ENCODE data around the gene TCAP. TPM values are rescaled to one million over a fixed set of nuclear protein-coding genes. Genes with fewer than 3 reads are reported as not detected.
A peak's percentile ranks its signal among the peaks of the same experiment; 100 is the strongest.

TCAP gene
- total RNA-seq, 3 donors from 2014 or later (not counting 1 experiment from before 2014, with no cell fraction given) = 1.3 to 3.8 (median 2.4) TPM

GRCh38 chr17:39617446-39618245 lies 47.5 kb upstream of the TCAP start:
- intact Hi-C loops (cut with micrococcal nuclease) = no loop called here
- peaks cover 16 to 17% of the 10 kb centered on the region in 2 donors for H3K4me1 Mint-ChIP-seq
- peak; percentile 37 to 73 for DNase-seq
- no peak overlapping the region for H3K27ac Mint-ChIP-seq
- no peak for TF ChIP-seq CTCF (IDR thresholded peaks at IDR 0.05)
- no peaks in the 10 kb centered on the region for H3K36me3 Mint-ChIP-seq
- ATAC-seq = peak in 2 of 3 donors; percentile 44 to 51
- Histone ChIP-seq H3K27ac (ENCODE audit: low read length) (no peak overlapping the region), H3K36me3 (ENCODE audit: control insufficient read depth, insufficient read depth, low read length) (no peaks in the 10 kb centered on the region), H3K27me3 (ENCODE audit: control insufficient read depth, insufficient read depth, low read length) (peaks cover 5% of the 10 kb centered on the region), H3K4me3 (ENCODE audit: low read length) (peak overlapping the region; percentile 28), H3K4me1 (ENCODE audit: control insufficient read depth, insufficient read depth, low read length) (peaks cover 24% of the 10 kb centered on the region), H3K9me3 (ENCODE audit: control insufficient read depth, insufficient read depth, low read length) (no peaks in the 10 kb centered on the region)
- peaks cover 15 to 29% of the 10 kb centered on the region in 2 donors for H3K27me3 Mint-ChIP-seq (ENCODE audit: low read depth in 2 of 2)
- peak overlapping the region; percentile 57 for H3K4me3 Mint-ChIP-seq
- no peaks in the 10 kb centered on the region for H3K9me3 Mint-ChIP-seq
- 2% methylated on average over 79 of the region's 79 CpGs for WGBS (ENCODE audit: insufficient coverage)

DNA sequence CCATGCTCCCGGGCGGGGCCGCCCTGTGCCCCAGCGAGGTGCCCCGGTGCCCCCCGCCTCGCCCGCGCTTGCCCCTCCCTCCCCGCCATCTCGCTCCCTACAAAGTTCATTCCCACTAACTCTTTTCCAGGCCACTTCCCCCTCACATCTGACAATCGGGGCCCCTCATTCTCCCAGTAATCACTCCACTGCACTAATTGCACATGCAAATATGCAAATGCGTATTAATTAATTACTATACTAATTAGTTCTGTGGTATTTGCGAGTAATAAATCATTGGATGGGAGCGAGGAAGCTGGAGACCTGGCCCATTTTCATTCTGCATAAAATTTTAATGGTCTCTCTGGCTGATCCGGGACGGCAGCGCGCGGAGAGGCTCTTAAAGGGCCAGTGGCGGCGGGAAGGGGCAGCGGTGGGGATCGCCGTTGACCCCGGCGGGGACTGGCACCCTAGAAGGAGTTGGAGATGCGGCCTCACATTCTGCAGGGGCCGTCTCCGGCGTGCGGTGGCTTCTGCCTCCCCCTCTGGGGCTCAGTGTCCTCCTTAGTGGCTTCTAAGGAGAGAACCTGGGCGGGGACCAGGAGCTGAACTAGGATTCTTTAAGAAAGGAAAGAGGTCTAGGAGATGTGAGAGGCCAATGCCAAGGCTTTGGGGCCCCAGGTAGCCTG lies 46.8 kb upstream of the TCAP start:
- 7% methylated on average over 32 of the region's 33 CpGs for WGBS (ENCODE audit: insufficient coverage)
- H3K9me3 Mint-ChIP-seq = no peaks in the 10 kb centered on the region
- peaks cover 19 to 20% of the 10 kb centered on the region in 2 donors for H3K4me1 Mint-ChIP-seq
- peaks cover 5% of the 10 kb centered on the region for H3K27me3 ChIP-seq (ENCODE audit: control insufficient read depth, insufficient read depth, low read length)
- H3K4me1 ChIP-seq (ENCODE audit: control insufficient read depth, insufficient read depth, low read length) = peaks cover 30% of the 10 kb centered on the region
- DNase-seq = no peak
- TF ChIP-seq CTCF (IDR thresholded peaks at IDR 0.05) = no peak
- peak overlapping the region; percentile 92 for H3K4me3 Mint-ChIP-seq
- peak overlapping the region in 1 of 2 donors; percentile 35 for H3K27ac Mint-ChIP-seq
- ATAC-seq = no peak
- H3K27me3 Mint-ChIP-seq (ENCODE audit: low read depth in 2 of 2) = peaks cover 15 to 23% of the 10 kb centered on the region in 2 donors
- H3K27ac ChIP-seq (ENCODE audit: low read length) = no peak overlapping the region
- no peaks in the 10 kb centered on the region for H3K9me3 ChIP-seq (ENCODE audit: control insufficient read depth, insufficient read depth, low read length)
- H3K36me3 Mint-ChIP-seq = no peaks in the 10 kb centered on the region
- peak overlapping the region; percentile 28 for H3K4me3 ChIP-seq (ENCODE audit: low read length)
- no peaks in the 10 kb centered on the region for H3K36me3 ChIP-seq (ENCODE audit: control insufficient read depth, insufficient read depth, low read length)
- intact Hi-C loops (cut with micrococcal nuclease) = no loop called here

DNA sequence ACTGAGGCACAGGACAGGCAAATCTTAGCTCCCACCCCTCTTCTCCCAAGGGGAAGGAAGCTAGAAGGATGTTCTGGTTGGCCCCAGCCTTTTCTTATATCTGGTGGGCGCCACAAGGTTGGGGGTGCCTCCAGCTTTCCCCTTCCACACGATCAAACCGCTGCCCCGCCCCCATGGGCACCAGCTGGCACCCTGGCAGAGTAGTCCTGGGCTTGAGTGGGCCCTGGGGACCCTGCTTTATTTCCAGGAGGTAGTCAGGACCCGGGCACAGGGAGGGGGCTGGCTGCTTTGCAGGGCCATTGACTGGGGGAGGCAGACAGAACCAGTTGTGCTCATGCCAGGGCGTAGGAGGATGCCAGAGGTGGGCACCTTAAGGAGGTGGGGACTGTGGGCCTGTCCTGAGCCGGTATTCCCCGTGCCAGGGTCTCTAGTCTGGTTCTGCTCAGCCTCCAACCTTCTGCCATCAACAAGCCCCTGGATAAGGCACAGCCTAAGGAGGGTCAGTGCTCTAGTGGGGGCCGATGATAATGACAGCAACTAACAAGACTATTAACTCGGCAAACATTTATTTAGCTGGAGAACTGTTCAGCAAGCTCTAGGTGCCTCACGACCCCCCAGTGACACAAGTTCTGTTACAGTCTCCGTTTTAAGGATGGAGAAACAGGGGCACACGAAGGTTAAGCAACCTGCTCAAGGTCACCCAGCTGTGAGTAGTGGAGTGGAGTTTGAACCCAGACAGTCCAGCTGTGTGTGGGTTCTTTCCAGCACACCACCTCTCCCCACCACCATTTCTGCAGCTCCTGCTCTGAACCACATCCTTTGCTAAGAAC lies 46.0 kb upstream of the TCAP start:
- ATAC-seq = no peak
- no peaks in the 10 kb centered on the region for H3K36me3 Mint-ChIP-seq
- TF ChIP-seq CTCF (IDR thresholded peaks at IDR 0.05) = no peak
- no peak overlapping the region for H3K4me3 Mint-ChIP-seq
- Histone ChIP-seq H3K9me3 (ENCODE audit: control insufficient read depth, insufficient read depth, low read length) (no peaks in the 10 kb centered on the region), H3K4me1 (ENCODE audit: control insufficient read depth, insufficient read depth, low read length) (peaks cover 35% of the 10 kb centered on the region), H3K27me3 (ENCODE audit: control insufficient read depth, insufficient read depth, low read length) (peaks cover 5% of the 10 kb centered on the region), H3K27ac (ENCODE audit: low read length) (no peak overlapping the region), H3K36me3 (ENCODE audit: control insufficient read depth, insufficient read depth, low read length) (no peaks in the 10 kb centered on the region), H3K4me3 (ENCODE audit: low read length) (no peak overlapping the region)
- H3K4me1 Mint-ChIP-seq = peaks cover 22 to 23% of the 10 kb centered on the region in 2 donors
- no peak overlapping the region for H3K27ac Mint-ChIP-seq
- no peaks in the 10 kb centered on the region for H3K9me3 Mint-ChIP-seq
- DNase-seq = no peak
- 73% methylated on average over 13 of the region's 13 CpGs for WGBS (ENCODE audit: insufficient coverage)
- intact Hi-C loops (cut with micrococcal nuclease) = no loop called here
- H3K27me3 Mint-ChIP-seq (ENCODE audit: low read depth in 2 of 2) = peaks cover 15 to 22% of the 10 kb centered on the region in 2 donors

All from natural killer cell (primary cell).